NCI-H82 treated with DMSO at 0.1 percent for 48 hours (cell line): ENCODE results near the gene DCAKD.

ENCODE experiments used
- DNase-seq: peaks from one replicate; lab custom pipeline; 2025; ENCODE audit not compliant: unreplicated experiment; lab: John Stamatoyannopoulos, UW

DCAKD gene

GRCh38 chr17:45005700-45006099 is 45.7 kb downstream of the DCAKD start:
- no peak for DNase-seq

- no peak for DNase-seq
Measured at GRCh38 chr17:45004388-45004787, 47.0 kb downstream of the DCAKD start.

- no peak for DNase-seq
Measured at GRCh38 chr17:45003877-45004276, 47.6 kb downstream of the DCAKD start.

GRCh38 chr17:45001310-45001709 is 50.1 kb downstream of the DCAKD start:
- DNase-seq = no peak

- no peak for DNase-seq
Measured at GRCh38 chr17:44999433-44999832, 52.0 kb downstream of the DCAKD start.

GRCh38 chr17:44998646-44999045 is 52.8 kb downstream of the DCAKD start:
- no peak for DNase-seq

- peak; percentile 44 for DNase-seq
Measured at GRCh38 chr17:44997733-44998520, 53.5 kb downstream of the DCAKD start.

- DNase-seq = no peak
Measured at GRCh38 chr17:44996304-44996703, 55.1 kb downstream of the DCAKD start.

- DNase-seq = no peak
Measured at GRCh38 chr17:44995436-44996001, 55.9 kb downstream of the DCAKD start.

- DNase-seq = no peak
Measured at GRCh38 chr17:44992242-44992939, 59.0 kb downstream of the DCAKD start.

GRCh38 chr17:44990994-44991393 is 60.4 kb downstream of the DCAKD start:
- peak; percentile 68 for DNase-seq

GRCh38 chr17:44989552-44990138 is 61.8 kb downstream of the DCAKD start:
- DNase-seq = no peak

- no peak for DNase-seq
Measured at GRCh38 chr17:44988044-44988942, 63.1 kb downstream of the DCAKD start.

- DNase-seq = no peak
Measured at GRCh38 chr17:44983563-44983962, 67.9 kb downstream of the DCAKD start.

GRCh38 chr17:44982113-44982702 is 69.2 kb downstream of the DCAKD start:
- DNase-seq = no peak

GRCh38 chr17:44981221-44981968 is 70.0 kb downstream of the DCAKD start:
- DNase-seq = no peak

- no peak for DNase-seq
Measured at GRCh38 chr17:44979426-44979995, 71.9 kb downstream of the DCAKD start.

- DNase-seq = no peak
Measured at GRCh38 chr17:44978807-44979206, 72.6 kb downstream of the DCAKD start.

- DNase-seq = no peak
Measured at GRCh38 chr17:44977814-44978550, 73.5 kb downstream of the DCAKD start.
